HCT116 (cell line): ENCODE data around the gene MAMSTR.

Source experiments
- CEBPB ChIP-seq: IDR thresholded peaks from 2 replicates; pipeline ENCODE4 v1.6.1; 2012; ENCODE audit warnings: low read depth
- EGR1 ChIP-seq: IDR thresholded peaks from 2 replicates; pipeline ENCODE4 v1.6.1; 2012; ENCODE audit warnings: low read depth
- EZH2 ChIP-seq: fragments of 200-600 bp; sonication (generic); IDR thresholded peaks from 2 replicates; pipeline ENCODE4 v1.6.1; 2017; ENCODE audit warnings: antibody characterized with exemption, mixed run types
- EZH2phosphoT487 ChIP-seq: fragments of 200-600 bp; IDR thresholded peaks from 2 replicates; pipeline ENCODE4 v1.6.1; 2018; ENCODE audit warnings: antibody characterized with exemption, borderline replicate concordance
- JUND ChIP-seq: IDR thresholded peaks from 2 replicates; pipeline ENCODE4 v1.6.1; 2012
- POLR2A ChIP-seq: IDR thresholded peaks from 2 replicates; pipeline ENCODE4 v1.7.0; 2011; ENCODE audit warnings: borderline replicate concordance; ENCODE audit not compliant: insufficient read depth, insufficient read length; ENCODE audit errors: extremely low read depth
- POLR2AphosphoS5 ChIP-seq: IDR thresholded peaks from 2 replicates; pipeline ENCODE4 v1.6.1; 2011; ENCODE audit warnings: mild to moderate bottlenecking, low read depth, low read length, moderate library complexity
- RAD21 ChIP-seq: IDR thresholded peaks from 2 replicates; pipeline ENCODE4 v1.6.1; 2012; ENCODE audit warnings: low read depth, mild to moderate bottlenecking
- SIN3A ChIP-seq: IDR thresholded peaks from 2 replicates; pipeline ENCODE4 v1.6.1; 2012; ENCODE audit warnings: low read depth
- YY1 ChIP-seq: IDR thresholded peaks from 2 replicates; pipeline ENCODE4 v1.6.1; 2011; ENCODE audit warnings: low read length, low read depth, moderate library complexity, mild to moderate bottlenecking; ENCODE audit not compliant: insufficient replicate concordance; ENCODE audit errors: extremely low read depth
- ZNF274 ChIP-seq: fragments of 200-500 bp; sonication (Bioruptor generic); IDR thresholded peaks from 2 replicates; pipeline ENCODE4 v1.6.1; 2014; ENCODE audit warnings: mild to moderate bottlenecking, low read depth, low read length, inconsistent platforms
- TF ChIP-seq, protein P1 (sequence below), 3 experiments: fragments of 200-600 bp in 1 of 3; sonication (generic) in 1 of 3; IDR thresholded peaks in 2 of 3; conservative IDR thresholded peaks in 1 of 3; 2 replicates each; pipeline ENCODE4 v1.5.1; 2012 to 2017; ENCODE audit warnings: low read depth in 2 of 3, low read length in 2 of 3, antibody characterized with exemption in 1 of 3, borderline replicate concordance in 1 of 3, control low read depth in 1 of 3, mild to moderate bottlenecking in 1 of 3, mixed read lengths in 1 of 3, mixed run types in 1 of 3, moderate library complexity in 1 of 3; ENCODE audit not compliant: insufficient read depth in 1 of 3
- TF ChIP-seq, protein P2 (sequence below): IDR thresholded peaks from 2 replicates; pipeline ENCODE4 v1.6.1; 2011; ENCODE audit warnings: mild to moderate bottlenecking, low read length, moderate library complexity; ENCODE audit not compliant: insufficient replicate concordance; ENCODE audit errors: extremely low read depth
- TF ChIP-seq, protein P3 (sequence below): IDR thresholded peaks from 2 replicates; pipeline ENCODE4 v1.6.1; 2012; ENCODE audit warnings: low read depth

DNA sequence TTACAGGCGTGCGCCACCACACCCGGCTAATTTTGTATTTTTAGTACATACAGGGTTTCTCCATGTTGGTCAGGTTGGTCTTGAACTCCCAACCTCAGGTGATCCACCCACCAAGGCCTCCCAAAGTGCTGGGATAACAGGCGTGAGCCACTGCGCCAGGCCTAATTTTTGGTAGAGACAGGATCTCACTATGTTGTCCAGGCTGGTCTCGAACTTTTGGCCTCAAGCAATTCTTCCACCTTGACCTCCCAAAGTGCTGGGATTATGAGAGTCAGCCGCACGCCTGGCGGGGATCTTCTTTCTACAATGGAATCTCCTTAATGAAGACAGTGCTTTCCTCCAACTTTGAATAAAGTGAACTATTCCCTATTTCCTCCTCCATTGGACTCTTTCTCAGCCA lies 15.1 kb upstream of the MAMSTR start:
- no peak for TF ChIP-seq POLR2A
- TF ChIP-seq, protein P1, sequence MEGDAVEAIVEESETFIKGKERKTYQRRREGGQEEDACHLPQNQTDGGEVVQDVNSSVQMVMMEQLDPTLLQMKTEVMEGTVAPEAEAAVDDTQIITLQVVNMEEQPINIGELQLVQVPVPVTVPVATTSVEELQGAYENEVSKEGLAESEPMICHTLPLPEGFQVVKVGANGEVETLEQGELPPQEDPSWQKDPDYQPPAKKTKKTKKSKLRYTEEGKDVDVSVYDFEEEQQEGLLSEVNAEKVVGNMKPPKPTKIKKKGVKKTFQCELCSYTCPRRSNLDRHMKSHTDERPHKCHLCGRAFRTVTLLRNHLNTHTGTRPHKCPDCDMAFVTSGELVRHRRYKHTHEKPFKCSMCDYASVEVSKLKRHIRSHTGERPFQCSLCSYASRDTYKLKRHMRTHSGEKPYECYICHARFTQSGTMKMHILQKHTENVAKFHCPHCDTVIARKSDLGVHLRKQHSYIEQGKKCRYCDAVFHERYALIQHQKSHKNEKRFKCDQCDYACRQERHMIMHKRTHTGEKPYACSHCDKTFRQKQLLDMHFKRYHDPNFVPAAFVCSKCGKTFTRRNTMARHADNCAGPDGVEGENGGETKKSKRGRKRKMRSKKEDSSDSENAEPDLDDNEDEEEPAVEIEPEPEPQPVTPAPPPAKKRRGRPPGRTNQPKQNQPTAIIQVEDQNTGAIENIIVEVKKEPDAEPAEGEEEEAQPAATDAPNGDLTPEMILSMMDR (IDR thresholded peaks at IDR 0.05 in 2 of 3, conservative IDR thresholded peaks at IDR 0.05 in 1 of 3; ENCODE audit: borderline replicate concordance in 1 of 3, insufficient read depth in 1 of 3, low read depth in 2 of 3, low read length in 2 of 3), result no peak
- no peak for TF ChIP-seq ZNF274
- TF ChIP-seq, protein P2, sequence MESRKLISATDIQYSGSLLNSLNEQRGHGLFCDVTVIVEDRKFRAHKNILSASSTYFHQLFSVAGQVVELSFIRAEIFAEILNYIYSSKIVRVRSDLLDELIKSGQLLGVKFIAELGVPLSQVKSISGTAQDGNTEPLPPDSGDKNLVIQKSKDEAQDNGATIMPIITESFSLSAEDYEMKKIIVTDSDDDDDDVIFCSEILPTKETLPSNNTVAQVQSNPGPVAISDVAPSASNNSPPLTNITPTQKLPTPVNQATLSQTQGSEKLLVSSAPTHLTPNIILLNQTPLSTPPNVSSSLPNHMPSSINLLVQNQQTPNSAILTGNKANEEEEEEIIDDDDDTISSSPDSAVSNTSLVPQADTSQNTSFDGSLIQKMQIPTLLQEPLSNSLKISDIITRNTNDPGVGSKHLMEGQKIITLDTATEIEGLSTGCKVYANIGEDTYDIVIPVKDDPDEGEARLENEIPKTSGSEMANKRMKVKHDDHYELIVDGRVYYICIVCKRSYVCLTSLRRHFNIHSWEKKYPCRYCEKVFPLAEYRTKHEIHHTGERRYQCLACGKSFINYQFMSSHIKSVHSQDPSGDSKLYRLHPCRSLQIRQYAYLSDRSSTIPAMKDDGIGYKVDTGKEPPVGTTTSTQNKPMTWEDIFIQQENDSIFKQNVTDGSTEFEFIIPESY, result no peak
- TF ChIP-seq RAD21, result no peak
- no peak for TF ChIP-seq EGR1
- no peak for TF ChIP-seq EZH2
- no peak for TF ChIP-seq YY1
- no peak for TF ChIP-seq POLR2AphosphoS5
- no peak for TF ChIP-seq SIN3A
- TF ChIP-seq, protein P3, sequence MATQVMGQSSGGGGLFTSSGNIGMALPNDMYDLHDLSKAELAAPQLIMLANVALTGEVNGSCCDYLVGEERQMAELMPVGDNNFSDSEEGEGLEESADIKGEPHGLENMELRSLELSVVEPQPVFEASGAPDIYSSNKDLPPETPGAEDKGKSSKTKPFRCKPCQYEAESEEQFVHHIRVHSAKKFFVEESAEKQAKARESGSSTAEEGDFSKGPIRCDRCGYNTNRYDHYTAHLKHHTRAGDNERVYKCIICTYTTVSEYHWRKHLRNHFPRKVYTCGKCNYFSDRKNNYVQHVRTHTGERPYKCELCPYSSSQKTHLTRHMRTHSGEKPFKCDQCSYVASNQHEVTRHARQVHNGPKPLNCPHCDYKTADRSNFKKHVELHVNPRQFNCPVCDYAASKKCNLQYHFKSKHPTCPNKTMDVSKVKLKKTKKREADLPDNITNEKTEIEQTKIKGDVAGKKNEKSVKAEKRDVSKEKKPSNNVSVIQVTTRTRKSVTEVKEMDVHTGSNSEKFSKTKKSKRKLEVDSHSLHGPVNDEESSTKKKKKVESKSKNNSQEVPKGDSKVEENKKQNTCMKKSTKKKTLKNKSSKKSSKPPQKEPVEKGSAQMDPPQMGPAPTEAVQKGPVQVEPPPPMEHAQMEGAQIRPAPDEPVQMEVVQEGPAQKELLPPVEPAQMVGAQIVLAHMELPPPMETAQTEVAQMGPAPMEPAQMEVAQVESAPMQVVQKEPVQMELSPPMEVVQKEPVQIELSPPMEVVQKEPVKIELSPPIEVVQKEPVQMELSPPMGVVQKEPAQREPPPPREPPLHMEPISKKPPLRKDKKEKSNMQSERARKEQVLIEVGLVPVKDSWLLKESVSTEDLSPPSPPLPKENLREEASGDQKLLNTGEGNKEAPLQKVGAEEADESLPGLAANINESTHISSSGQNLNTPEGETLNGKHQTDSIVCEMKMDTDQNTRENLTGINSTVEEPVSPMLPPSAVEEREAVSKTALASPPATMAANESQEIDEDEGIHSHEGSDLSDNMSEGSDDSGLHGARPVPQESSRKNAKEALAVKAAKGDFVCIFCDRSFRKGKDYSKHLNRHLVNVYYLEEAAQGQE, result no peak
- no peak for TF ChIP-seq JUND
- no peak for TF ChIP-seq EZH2phosphoT487
- no peak for TF ChIP-seq CEBPB
